GM13976 (cell line): ENCODE results near the gene ATP1A2.

ENCODE experiments used
- DNase-seq: peaks from one replicate; pipeline ENCODE4 v3.0.0; 2012; ENCODE audit warnings: low spot score
- in situ Hi-C: fragments of 300-500 bp; cut with MboI; formaldehyde crosslinking; loops from one replicate; pipeline ENCODE4 v1.12.0; 2022; ENCODE audit warnings: low sequenced_read_pairs, mixed read lengths, inconsistent platforms; ENCODE audit not compliant: unreplicated experiment
- TF ChIP-seq, protein P1 (sequence below): IDR thresholded peaks from 2 replicates; pipeline ENCODE4 v1.5.1; 2012; ENCODE audit warnings: borderline replicate concordance, mild to moderate bottlenecking; ENCODE audit not compliant: insufficient read depth; ENCODE audit errors: extremely low read depth, missing control alignments, control extremely low read depth

ATP1A2 gene

DNA sequence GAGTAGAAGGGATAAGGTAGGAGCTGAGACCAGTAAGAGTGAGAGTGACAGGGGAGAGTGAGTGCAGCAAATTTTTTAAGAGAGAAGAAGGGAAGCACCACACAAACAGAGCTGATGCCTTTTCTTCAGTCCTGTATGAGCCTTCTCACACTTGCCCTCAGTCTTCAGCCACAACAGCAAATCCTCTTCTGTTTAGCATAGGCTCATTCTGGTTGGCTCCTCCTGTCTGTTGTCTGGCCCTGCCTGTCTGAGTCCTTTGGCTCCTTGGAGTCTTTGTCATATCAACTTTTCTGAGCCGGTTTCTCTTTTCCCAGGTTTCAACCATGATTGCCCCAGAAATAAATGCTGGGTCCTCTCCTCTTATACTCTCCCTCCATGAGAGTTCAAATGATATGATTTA lies 62.1 kb downstream of the ATP1A2 start:
- in situ Hi-C loops: no loop called here
- no peak for DNase-seq
- TF ChIP-seq, protein P1, sequence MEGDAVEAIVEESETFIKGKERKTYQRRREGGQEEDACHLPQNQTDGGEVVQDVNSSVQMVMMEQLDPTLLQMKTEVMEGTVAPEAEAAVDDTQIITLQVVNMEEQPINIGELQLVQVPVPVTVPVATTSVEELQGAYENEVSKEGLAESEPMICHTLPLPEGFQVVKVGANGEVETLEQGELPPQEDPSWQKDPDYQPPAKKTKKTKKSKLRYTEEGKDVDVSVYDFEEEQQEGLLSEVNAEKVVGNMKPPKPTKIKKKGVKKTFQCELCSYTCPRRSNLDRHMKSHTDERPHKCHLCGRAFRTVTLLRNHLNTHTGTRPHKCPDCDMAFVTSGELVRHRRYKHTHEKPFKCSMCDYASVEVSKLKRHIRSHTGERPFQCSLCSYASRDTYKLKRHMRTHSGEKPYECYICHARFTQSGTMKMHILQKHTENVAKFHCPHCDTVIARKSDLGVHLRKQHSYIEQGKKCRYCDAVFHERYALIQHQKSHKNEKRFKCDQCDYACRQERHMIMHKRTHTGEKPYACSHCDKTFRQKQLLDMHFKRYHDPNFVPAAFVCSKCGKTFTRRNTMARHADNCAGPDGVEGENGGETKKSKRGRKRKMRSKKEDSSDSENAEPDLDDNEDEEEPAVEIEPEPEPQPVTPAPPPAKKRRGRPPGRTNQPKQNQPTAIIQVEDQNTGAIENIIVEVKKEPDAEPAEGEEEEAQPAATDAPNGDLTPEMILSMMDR: no peak

DNA sequence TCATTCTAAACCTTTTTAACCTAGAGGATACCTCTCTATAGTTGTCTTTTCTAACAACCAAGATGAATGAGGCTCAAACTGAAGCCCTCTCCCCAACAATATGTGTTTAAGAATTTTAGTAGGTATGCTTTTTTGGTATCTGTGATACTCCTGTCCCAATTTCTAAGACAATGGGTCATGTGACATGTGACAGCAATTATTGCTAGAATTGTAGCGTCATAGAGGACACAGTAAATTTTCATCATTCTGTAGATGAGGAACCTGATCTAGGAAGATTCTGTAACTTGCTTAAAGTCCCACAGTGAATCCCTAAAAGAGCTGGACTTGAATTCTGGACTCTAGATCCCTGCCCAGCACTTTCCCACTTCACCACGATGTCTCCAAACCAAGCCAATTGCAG lies 63.2 kb downstream of the ATP1A2 start:
- TF ChIP-seq, protein P1: no peak
- in situ Hi-C loops: no loop called here
- no peak for DNase-seq

DNA sequence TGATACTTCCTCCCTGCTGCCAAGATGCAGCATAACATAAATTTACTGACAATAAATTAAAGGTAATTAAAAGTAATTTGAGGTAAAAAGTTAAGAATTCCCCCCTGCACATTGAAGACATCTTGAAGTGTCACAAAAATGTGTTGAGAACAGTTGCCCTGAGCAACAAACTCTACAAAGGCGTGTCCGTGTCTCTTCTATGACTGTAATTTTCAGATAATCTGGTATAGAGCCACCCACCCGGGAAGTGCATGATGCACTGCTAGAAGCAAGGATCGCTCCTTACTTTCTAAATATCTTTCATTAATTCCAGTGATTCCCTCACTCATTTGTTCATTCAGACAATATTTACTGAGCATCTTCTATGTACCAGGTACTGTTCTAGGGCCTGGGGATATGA lies 63.8 kb downstream of the ATP1A2 start:
- in situ Hi-C loops: no loop called here
- TF ChIP-seq, protein P1: no peak
- DNase-seq: no peak

DNA sequence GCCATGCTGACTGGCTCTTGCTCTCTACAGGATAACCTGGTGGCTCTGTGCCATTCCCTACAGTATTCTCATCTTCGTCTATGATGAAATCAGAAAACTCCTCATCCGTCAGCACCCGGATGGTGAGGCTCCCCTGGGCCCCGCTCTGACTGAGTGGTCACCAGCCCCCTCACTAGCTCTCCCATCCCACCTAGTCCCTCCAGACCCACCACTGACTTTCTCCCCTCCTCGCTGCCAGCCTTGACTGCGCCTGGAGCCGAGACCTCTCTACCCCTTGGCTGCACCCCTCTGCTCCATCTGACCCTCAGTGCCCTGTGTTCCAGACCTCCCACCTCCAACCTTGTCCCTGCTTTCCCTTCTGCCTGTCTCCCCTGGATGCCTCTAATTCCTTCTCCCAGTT lies 70.7 kb downstream of the ATP1A2 start:
- in situ Hi-C loops: no loop called here
- TF ChIP-seq, protein P1: no peak
- DNase-seq: no peak

DNA sequence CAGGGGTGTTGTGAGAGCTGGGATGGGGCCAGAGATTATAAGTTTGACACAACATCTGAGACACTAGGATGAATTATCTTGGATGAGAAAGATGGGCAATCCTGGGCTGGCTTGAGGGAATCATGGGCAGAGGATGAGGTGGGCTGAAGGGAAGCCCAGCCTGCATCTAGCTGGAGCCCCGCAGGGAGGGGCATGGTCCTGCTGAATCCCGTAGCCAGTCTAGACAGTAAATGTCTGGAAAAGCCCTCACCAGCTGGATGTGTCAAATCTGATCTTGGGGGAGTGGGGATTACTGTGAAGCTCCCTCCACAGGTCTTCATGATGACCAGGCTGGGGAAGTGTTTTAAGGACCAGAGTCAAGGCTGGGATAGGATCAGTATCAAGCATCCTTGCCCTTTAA lies 71.2 kb downstream of the ATP1A2 start:
- no peak for DNase-seq
- in situ Hi-C loops: no loop called here
- TF ChIP-seq, protein P1: no peak

DNA sequence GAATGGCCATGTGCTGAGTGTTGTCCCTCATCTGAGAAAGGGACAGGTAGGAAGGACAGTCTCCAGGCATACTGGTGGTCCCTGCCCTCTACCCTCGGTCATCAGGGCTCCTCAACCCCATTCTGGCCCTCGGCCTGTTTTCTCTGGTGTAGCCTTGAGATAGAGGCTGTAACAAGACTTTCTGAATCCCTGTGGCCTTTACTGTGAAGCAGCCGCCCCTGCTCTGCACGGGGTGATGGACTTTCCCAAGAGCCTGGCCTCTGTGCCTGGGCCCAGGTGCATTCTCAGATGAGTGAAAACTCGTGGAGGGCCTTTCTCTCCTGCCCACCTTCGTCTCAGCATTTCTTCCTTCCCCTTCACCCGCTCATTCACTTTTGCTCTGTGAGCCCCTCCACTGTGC lies 71.8 kb downstream of the ATP1A2 start:
- TF ChIP-seq, protein P1: no peak
- in situ Hi-C loops: no loop called here

DNA sequence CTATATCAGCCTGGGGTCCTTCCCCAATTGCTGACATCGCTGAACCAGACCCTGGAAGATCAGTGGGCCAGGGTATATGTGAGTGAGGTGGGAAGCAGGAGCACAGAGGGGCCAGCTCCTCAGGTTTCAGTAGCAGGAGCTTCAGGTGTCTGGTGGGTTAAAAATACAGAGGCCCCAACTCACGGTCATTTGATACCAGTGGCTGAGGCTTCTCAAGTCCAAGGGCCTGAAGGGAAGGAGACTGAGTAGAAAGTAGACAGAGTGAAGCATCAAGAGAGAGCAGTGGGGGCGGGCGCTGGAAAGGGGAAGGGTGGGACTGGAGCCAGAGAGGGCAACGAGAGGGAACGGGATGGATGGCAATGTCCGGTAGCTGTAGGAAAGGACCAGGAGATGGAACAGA lies 72.8 kb downstream of the ATP1A2 start:
- TF ChIP-seq, protein P1: no peak
- in situ Hi-C loops: no loop called here
- DNase-seq: no peak

More for the DNA sequence above, 71.8 kb downstream of the ATP1A2 start:
- no peak for DNase-seq
